ENCODE data around the gene TUBA4A. TPM values are rescaled to one million over a fixed set of nuclear protein-coding genes. Genes with fewer than 3 reads are reported as not detected.

TUBA4A gene
- polyA plus RNA-seq, 1 donor (not counting 4 experiments of a cell fraction or from before 2014, with no cell fraction given) = 524 TPM

GRCh38 chr2:219281588-219281987 is 27.9 kb upstream of the TUBA4A start:
- Histone ChIP-seq H3K36me3 (ENCODE audit: control insufficient read depth in 2 of 2, extremely low read depth in 1 of 2, insufficient read depth in 2 of 2, low read length in 2 of 2) (peaks cover 23 to 27% of the 10 kb centered on the region in 2 experiments), H2AFZ (ENCODE audit: control insufficient read depth, low read length) (no peak overlapping the region), H3K4me2 (ENCODE audit: control insufficient read depth, extremely low read depth, insufficient read depth, low read depth, low read length) (no peak overlapping the region), H3K9ac (ENCODE audit: control insufficient read depth, extremely low read depth, insufficient read depth, low read length) (no peak overlapping the region), H4K20me1 (ENCODE audit: control insufficient read depth, extremely low read depth, insufficient read depth, low read length) (no peaks in the 10 kb centered on the region), H3K27me3 (ENCODE audit: control insufficient read depth, extremely low read depth, insufficient read depth, low read length) (no peaks in the 10 kb centered on the region), H3K79me2 (ENCODE audit: control insufficient read depth, insufficient read depth, low read length) (peaks cover 7% of the 10 kb centered on the region), H3K9me3 (ENCODE audit: control insufficient read depth, low read depth, low read length) (no peaks in the 10 kb centered on the region), H3K9me1 (ENCODE audit: control insufficient read depth, extremely low read depth, insufficient read depth, low read length) (no peaks in the 10 kb centered on the region), H3K4me3 (ENCODE audit: control insufficient read depth in 2 of 3, extremely low read depth in 1 of 3, insufficient read depth in 2 of 3, low read depth in 1 of 3, low read length in 3 of 3) (no peak overlapping the region), H3K27ac (ENCODE audit: control insufficient read depth, insufficient read depth, low read length) (no peak overlapping the region), H3K4me1 (ENCODE audit: control insufficient read depth, extremely low read depth, insufficient read depth, low read length) (peaks cover 50% of the 10 kb centered on the region)
- TF ChIP-seq, protein P1, sequence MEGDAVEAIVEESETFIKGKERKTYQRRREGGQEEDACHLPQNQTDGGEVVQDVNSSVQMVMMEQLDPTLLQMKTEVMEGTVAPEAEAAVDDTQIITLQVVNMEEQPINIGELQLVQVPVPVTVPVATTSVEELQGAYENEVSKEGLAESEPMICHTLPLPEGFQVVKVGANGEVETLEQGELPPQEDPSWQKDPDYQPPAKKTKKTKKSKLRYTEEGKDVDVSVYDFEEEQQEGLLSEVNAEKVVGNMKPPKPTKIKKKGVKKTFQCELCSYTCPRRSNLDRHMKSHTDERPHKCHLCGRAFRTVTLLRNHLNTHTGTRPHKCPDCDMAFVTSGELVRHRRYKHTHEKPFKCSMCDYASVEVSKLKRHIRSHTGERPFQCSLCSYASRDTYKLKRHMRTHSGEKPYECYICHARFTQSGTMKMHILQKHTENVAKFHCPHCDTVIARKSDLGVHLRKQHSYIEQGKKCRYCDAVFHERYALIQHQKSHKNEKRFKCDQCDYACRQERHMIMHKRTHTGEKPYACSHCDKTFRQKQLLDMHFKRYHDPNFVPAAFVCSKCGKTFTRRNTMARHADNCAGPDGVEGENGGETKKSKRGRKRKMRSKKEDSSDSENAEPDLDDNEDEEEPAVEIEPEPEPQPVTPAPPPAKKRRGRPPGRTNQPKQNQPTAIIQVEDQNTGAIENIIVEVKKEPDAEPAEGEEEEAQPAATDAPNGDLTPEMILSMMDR (optimal IDR thresholded peaks at IDR 0.05 in 1 of 3, IDR thresholded peaks at IDR 0.05 in 1 of 3, conservative IDR thresholded peaks at IDR 0.05 in 1 of 3; ENCODE audit: extremely low read depth in 1 of 3, insufficient read depth in 2 of 3, low read length in 3 of 3) = no peak
- no peak for DNase-seq (ENCODE audit: low read depth, low spot score)
- FAIRE-seq = no peak
- dilution Hi-C loops (cut with MboI; ENCODE audit: extremely low pct_ligation_motif_present, low sequenced_read_pairs) = no loop called here

GRCh38 chr2:219280651-219281050 is 26.9 kb upstream of the TUBA4A start:
- no peak overlapping the region for H3K4me2 ChIP-seq (ENCODE audit: control insufficient read depth, extremely low read depth, insufficient read depth, low read depth, low read length)
- no peak for FAIRE-seq
- H4K20me1 ChIP-seq (ENCODE audit: control insufficient read depth, extremely low read depth, insufficient read depth, low read length) = no peaks in the 10 kb centered on the region
- H3K4me1 ChIP-seq (ENCODE audit: control insufficient read depth, extremely low read depth, insufficient read depth, low read length) = peaks cover 42% of the 10 kb centered on the region
- no peak overlapping the region for H3K27ac ChIP-seq (ENCODE audit: control insufficient read depth, insufficient read depth, low read length)
- peaks cover 7% of the 10 kb centered on the region for H3K79me2 ChIP-seq (ENCODE audit: control insufficient read depth, insufficient read depth, low read length)
- DNase-seq (ENCODE audit: low read depth, low spot score) = no peak
- no peaks in the 10 kb centered on the region for H3K9me1 ChIP-seq (ENCODE audit: control insufficient read depth, extremely low read depth, insufficient read depth, low read length)
- H2AFZ ChIP-seq (ENCODE audit: control insufficient read depth, low read length) = no peak overlapping the region
- no peak overlapping the region for H3K4me3 ChIP-seq (ENCODE audit: control insufficient read depth in 2 of 3, extremely low read depth in 1 of 3, insufficient read depth in 2 of 3, low read depth in 1 of 3, low read length in 3 of 3)
- no peak for TF ChIP-seq EZH2 (IDR thresholded peaks at IDR 0.05; ENCODE audit: low read length)
- TF ChIP-seq, protein P1 (optimal IDR thresholded peaks at IDR 0.05 in 1 of 3, IDR thresholded peaks at IDR 0.05 in 1 of 3, conservative IDR thresholded peaks at IDR 0.05 in 1 of 3; ENCODE audit: extremely low read depth in 1 of 3, insufficient read depth in 2 of 3, low read length in 3 of 3) = no peak
- no peaks in the 10 kb centered on the region for H3K9me3 ChIP-seq (ENCODE audit: control insufficient read depth, low read depth, low read length)
- peaks cover 23 to 27% of the 10 kb centered on the region in 2 experiments for H3K36me3 ChIP-seq (ENCODE audit: control insufficient read depth in 2 of 2, extremely low read depth in 1 of 2, insufficient read depth in 2 of 2, low read length in 2 of 2)
- dilution Hi-C loops (cut with MboI; ENCODE audit: extremely low pct_ligation_motif_present, low sequenced_read_pairs) = no loop called here
- no peak overlapping the region for H3K9ac ChIP-seq (ENCODE audit: control insufficient read depth, extremely low read depth, insufficient read depth, low read length)
- no peaks in the 10 kb centered on the region for H3K27me3 ChIP-seq (ENCODE audit: control insufficient read depth, extremely low read depth, insufficient read depth, low read length)

All from keratinocyte (primary cell).